Effector memory CD4-positive, alpha-beta T cell (primary cell): Measurements from ENCODE around the gene PRKAR2B.
"Not testable (repeated sequence)": the region's sequence is repeated elsewhere in the genome, so short reads cannot be mapped to it uniquely, and the experiment has no call there.

Experiments
- DNase-seq, 3 donors: peaks; one replicate each; pipeline ENCODE4 v3.0.0-alpha.2; 2020
- H3K27ac ChIP-seq: 2 replicates; pipeline ENCODE4 v1.7.0; 2013; ENCODE audit warnings: mild to moderate bottlenecking, low read length, moderate library complexity; ENCODE audit not compliant: insufficient read depth, poor library complexity, severe bottlenecking
- H3K27me3 ChIP-seq: replicated peaks from 2 replicates; pipeline ENCODE4 v1.7.0; 2013; ENCODE audit warnings: mild to moderate bottlenecking, low read length; ENCODE audit not compliant: insufficient read depth, control insufficient read depth, poor library complexity, severe bottlenecking
- H3K36me3 ChIP-seq: 2 replicates; pipeline ENCODE4 v1.7.0; 2013; ENCODE audit warnings: mild to moderate bottlenecking, low read length, moderate library complexity; ENCODE audit not compliant: control insufficient read depth, insufficient read depth
- H3K4me1 ChIP-seq: 2 replicates; pipeline ENCODE4 v1.7.0; 2013; ENCODE audit warnings: low read length, mild to moderate bottlenecking; ENCODE audit not compliant: control insufficient read depth, insufficient read depth, poor library complexity, severe bottlenecking
- H3K4me3 ChIP-seq: 2 replicates; pipeline ENCODE4 v1.7.0; 2013; ENCODE audit warnings: low read length, low read depth, mild to moderate bottlenecking; ENCODE audit not compliant: insufficient read depth, poor library complexity, severe bottlenecking
- H3K9me3 ChIP-seq: 2 replicates; pipeline ENCODE4 v1.7.0; 2013; ENCODE audit warnings: mild to moderate bottlenecking, low read length, moderate library complexity; ENCODE audit not compliant: control insufficient read depth

The PRKAR2B gene

DNA sequence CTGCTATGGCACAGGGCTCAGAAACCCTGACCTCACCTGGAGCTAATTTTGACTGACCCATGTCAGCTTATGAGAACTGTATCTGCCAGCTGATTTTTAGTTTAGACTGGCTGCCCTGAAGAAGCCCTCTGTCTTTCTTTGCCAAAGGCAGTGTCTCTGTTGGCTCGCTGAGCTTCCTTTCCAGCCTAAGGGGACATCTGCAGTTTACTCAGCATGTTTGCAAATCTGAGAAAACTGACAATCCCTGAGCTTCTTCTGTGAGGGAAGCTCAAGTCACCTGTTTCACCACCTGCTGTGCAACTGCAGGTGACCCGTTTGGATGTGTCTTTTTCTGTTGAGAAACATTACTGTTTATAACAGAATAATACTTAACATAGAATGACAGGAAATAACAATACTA, 46.0 kb downstream of the PRKAR2B start:
- no peaks in the 10 kb centered on the region for H3K4me1 ChIP-seq
- no peak for DNase-seq
- H3K27ac ChIP-seq, result no peak overlapping the region
- no peak overlapping the region for H3K4me3 ChIP-seq
- no peaks in the 10 kb centered on the region for H3K36me3 ChIP-seq
- H3K9me3 ChIP-seq, result no peaks in the 10 kb centered on the region
- no peaks in the 10 kb centered on the region for H3K27me3 ChIP-seq

DNA sequence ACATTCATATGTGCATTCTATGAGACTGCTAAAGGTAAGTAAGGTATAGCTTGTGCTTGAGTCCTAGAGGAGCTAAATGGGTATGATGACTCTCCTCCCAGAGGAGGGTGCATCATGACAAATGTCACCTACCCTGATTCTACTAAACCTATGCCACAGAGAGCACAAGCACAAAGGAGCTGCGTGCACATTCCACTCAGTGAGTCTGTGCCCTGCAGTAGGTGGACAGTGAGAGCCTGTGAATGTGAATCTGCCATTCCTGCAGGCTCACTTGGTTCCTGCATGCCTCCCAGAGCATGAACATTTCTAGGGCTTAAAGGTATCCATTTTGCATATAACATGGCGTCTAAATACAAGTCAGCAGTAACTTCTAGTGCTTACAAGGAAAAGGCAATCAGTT, 46.8 kb downstream of the PRKAR2B start:
- no peak for DNase-seq
- no peaks in the 10 kb centered on the region for H3K27me3 ChIP-seq
- no peaks in the 10 kb centered on the region for H3K9me3 ChIP-seq
- no peaks in the 10 kb centered on the region for H3K4me1 ChIP-seq
- H3K36me3 ChIP-seq, result no peaks in the 10 kb centered on the region
- no peak overlapping the region for H3K4me3 ChIP-seq
- no peak overlapping the region for H3K27ac ChIP-seq

DNA sequence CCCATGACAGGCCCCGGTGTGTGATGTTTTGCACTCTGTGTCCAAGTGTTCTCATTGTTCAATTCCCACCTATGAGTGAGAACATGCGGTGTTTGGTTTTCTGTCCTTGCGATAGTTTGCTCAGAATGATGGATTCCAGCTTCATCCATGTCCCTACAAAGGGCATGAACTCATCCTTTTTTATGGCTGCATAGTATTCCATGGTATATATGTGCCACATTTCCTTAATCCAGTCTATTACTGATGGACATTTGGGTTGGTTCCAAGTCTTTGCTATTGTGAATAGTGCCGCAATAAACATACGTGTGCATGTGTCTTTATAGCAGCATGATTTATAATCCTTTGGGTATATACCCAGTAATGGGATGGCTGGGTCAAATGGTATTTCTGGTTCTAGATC, 49.2 kb downstream of the PRKAR2B start:
- H3K27me3 ChIP-seq, H3K36me3 ChIP-seq, H3K4me1 ChIP-seq, DNase-seq, H3K4me3 ChIP-seq, H3K9me3 ChIP-seq, H3K27ac ChIP-seq: not testable (repeated sequence)

DNA sequence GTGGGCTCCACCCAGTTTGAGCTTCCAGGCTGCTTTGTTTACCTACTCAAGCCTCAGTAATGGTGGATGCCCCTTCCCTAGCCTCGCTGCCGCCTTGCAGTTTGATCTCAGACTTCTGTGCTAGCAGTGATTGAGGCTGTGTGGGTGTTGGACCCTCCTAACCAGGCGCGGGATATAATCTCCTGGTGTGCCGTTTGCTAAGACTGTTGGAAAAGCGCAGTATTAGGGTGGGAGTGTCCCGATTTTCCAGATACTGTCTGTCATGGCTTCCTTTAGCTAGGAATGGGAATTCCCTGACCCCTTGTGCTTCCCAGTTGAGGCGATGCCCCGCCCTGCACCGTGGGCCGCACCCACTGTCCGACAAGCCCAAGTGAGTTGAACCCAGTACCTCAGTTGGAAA, 54.6 kb downstream of the PRKAR2B start:
- H3K27me3 ChIP-seq, H3K36me3 ChIP-seq, H3K4me3 ChIP-seq, H3K9me3 ChIP-seq, H3K27ac ChIP-seq, H3K4me1 ChIP-seq, DNase-seq: not testable (repeated sequence)

DNA sequence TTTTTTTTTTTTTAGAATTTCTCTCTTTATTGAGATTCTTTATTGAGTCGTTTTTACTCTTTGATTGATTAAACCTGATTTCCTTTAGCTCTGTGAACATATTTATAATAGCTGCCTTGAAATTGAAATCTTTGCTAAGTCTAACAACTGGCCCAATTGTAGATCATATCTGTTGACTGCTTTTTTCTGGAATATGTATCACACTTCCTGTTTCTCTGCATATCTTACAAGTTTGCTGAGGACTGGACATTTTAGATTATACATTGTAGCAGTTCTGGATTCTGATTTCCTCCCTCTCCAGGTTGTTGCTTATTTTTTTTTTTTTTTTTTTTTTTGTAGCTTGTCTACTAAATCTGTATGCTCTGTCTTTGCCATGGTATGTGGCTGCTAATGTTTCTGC, 56.3 kb downstream of the PRKAR2B start:
- Histone ChIP-seq H3K27ac (no peak overlapping the region), H3K36me3 (no peaks in the 10 kb centered on the region), H3K9me3 (no peaks in the 10 kb centered on the region), H3K4me1 (no peaks in the 10 kb centered on the region), H3K4me3 (no peak overlapping the region), H3K27me3 (no peaks in the 10 kb centered on the region)
- DNase-seq, result no peak

DNA sequence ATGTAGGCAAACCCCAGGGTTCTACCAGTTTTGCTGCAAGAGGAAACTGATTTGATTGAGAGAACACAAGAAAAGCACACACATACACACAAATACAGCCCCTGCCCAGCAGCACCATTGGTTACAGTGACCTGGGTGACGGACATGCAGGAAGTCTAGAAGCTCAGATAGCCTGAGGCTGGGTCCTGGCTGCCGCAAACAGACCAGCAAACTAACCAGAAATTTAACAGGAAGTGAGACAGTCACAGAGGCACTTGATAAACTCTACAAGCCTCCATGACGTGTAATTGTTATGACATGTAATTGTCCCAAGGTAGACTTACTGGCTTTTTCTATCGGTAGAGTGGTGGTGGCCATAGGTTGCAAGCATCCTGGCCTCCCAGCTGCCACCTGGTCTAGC, 58.9 kb downstream of the PRKAR2B start:
- Histone ChIP-seq H3K4me3 (no peak overlapping the region), H3K27me3 (no peaks in the 10 kb centered on the region), H3K36me3 (no peaks in the 10 kb centered on the region), H3K27ac (no peak overlapping the region), H3K4me1 (no peaks in the 10 kb centered on the region), H3K9me3 (no peaks in the 10 kb centered on the region)
- DNase-seq, result no peak

DNA sequence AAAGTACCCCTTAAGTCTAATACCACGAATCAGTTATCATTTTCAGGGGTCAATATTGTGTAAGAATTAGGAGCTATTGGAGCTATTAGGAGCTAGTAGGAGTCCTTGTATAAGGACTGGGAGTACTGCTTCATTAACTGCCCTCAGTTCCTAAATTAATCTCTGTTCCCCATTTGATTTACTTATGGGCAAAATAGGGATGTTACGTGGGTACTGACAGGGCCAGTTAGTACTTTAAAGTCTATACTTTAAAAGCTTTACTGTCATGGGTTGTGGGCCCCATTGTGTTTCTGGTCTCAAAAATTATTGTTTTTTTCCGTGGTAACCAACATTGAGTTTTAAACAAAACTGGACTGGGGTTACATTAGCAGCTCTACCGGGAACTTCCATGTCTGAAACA, 60.3 kb downstream of the PRKAR2B start:
- Histone ChIP-seq H3K27me3 (no peaks in the 10 kb centered on the region), H3K9me3 (no peaks in the 10 kb centered on the region), H3K4me1 (no peaks in the 10 kb centered on the region), H3K27ac (no peak overlapping the region), H3K4me3 (no peak overlapping the region), H3K36me3 (no peaks in the 10 kb centered on the region)
- DNase-seq, result no peak

DNA sequence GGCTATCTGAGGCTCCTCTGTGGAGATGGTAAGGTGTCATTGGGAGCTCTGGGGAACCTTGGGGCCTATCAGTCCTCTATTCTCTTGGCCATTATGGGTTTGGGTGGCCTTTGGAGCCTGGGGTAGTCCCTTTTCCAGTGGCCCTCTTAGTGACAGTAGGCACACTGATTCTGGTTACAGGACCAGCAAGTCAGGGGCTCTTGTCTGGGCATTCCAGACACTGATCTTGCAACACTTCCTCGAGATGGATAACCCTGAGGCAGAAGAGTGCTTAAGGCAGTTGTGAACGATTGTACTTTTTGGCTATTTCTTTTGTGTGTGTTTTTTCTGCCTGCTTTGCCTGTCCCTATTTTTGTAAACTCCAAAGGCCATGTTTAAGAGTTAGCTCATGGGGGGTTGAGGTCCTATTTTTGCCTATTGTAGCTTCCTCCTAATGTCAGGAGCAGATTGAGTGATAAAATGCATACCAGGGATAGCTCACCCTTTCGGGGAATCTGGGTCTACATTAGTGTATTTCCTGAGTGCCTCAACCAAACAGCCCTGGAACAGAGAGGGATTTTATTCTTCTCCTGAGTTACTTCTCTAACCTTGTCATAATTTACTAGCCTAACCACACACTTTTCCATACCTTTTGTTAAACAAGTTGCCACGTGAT, 61.2 kb downstream of the PRKAR2B start:
- Histone ChIP-seq H3K9me3 (no peaks in the 10 kb centered on the region), H3K27ac (no peak overlapping the region), H3K27me3 (no peaks in the 10 kb centered on the region), H3K4me3 (no peak overlapping the region), H3K4me1 (no peaks in the 10 kb centered on the region), H3K36me3 (no peaks in the 10 kb centered on the region)
- DNase-seq, result no peak

DNA sequence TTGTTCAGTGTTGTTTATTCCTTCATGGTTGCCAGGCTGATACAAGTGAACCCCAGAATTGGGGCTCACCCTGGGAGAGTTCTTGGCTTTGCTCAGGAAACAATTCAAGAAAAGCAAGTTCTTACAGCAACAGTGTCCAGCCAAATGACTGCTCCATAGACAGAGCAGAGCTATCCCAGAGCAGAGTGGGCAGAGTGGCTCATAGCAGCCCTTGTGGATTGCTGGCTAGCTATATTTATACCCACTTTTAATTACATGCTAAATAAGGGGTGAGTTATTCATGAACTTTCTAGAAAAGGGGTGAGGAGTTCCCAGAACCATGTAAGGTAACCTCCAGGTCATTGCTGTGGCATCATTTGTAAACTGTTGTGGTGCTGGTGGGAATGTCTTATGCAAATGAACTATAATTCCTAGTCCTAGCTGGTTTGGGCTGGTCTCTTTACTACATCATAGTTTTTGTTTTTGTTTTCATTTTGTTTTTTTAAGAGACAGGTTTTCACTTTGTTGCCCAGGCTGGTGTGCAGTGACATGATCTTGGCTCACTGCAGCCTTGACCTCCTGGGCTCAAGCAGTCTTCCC, 64.4 kb downstream of the PRKAR2B start:
- Histone ChIP-seq H3K27me3 (no peaks in the 10 kb centered on the region), H3K27ac (no peak overlapping the region), H3K4me1 (no peaks in the 10 kb centered on the region), H3K4me3 (no peak overlapping the region), H3K36me3 (no peaks in the 10 kb centered on the region), H3K9me3 (no peaks in the 10 kb centered on the region)
- DNase-seq, result no peak

DNA sequence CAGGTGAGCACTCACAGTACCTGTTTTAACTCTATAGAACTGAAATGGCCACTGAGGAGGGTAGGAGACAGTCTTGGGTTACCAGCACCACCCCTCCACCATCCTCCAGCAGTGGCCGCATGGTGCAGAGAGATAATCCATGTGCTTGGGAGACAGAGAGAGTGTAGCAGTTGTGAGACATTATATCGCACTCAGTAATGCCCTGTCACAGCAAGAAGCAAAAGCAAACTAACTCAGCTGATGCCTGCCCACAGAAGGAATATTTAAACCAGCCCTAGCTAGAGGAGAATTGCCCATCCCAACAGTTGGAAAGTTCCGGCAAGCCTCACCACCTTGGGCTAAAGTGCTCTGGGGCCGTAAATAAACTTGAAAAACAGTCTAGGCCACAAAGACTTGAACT, 65.5 kb downstream of the PRKAR2B start:
- Histone ChIP-seq H3K9me3 (no peaks in the 10 kb centered on the region), H3K27me3 (no peaks in the 10 kb centered on the region), H3K27ac (no peak overlapping the region), H3K36me3 (no peaks in the 10 kb centered on the region), H3K4me1 (no peaks in the 10 kb centered on the region), H3K4me3 (no peak overlapping the region)
- no peak for DNase-seq
